Activated CD8-positive, alpha-beta memory T cell treated with anti-CD3 and anti-CD28 coated beads, Interleukin-2, amount 10 ng/mL, durations not matched to agents 7 days and 5 days (primary cell): ENCODE measurements around the gene TRMT10C. TPM values are rescaled to one million over a fixed set of nuclear protein-coding genes. Genes with fewer than 3 reads are reported as not detected.
"Not testable (repeated sequence)": the region's sequence is repeated elsewhere in the genome, so short reads cannot be mapped to it uniquely, and the experiment has no call there.

Source experiments
- ATAC-seq: fragments of 150-1000 bp; cut with Tn5 transposase; one replicate; pipeline ENCODE4 v1.10.0; 2021; ENCODE audit warnings: moderate library complexity
- CTCF ChIA-PET: fragments of 350-600 bp; sonication (Branson Sonifier 250); formaldehyde crosslinking; loops from one replicate; lab custom pipeline; 2021; ENCODE audit warnings: antibody characterized with exemption; lab: Charles Lee
- DNase-seq: peaks from one replicate; pipeline ENCODE4 v3.0.0-alpha.2; 2020
- H3K27ac Mint-ChIP-seq: one replicate; pipeline ENCODE4 v1.8.0; 2021; ENCODE audit warnings: mild to moderate bottlenecking, mixed read lengths
- H3K27me3 Mint-ChIP-seq: one replicate; pipeline ENCODE4 v1.8.0; 2021; ENCODE audit warnings: mixed read lengths
- H3K36me3 Mint-ChIP-seq: one replicate; pipeline ENCODE4 v1.8.0; 2021; ENCODE audit warnings: mild to moderate bottlenecking, mixed read lengths
- H3K4me1 Mint-ChIP-seq: one replicate; pipeline ENCODE4 v1.8.0; 2021; ENCODE audit warnings: mixed read lengths
- H3K4me3 Mint-ChIP-seq: one replicate; pipeline ENCODE4 v1.8.0; 2021; ENCODE audit warnings: mild to moderate bottlenecking, moderate library complexity, mixed read lengths
- H3K9me3 Mint-ChIP-seq: one replicate; pipeline ENCODE4 v1.8.0; 2022; ENCODE audit warnings: low read depth, mixed read lengths
- total RNA-seq, 2 experiments: library from RNA; stranded (reverse); gene quantifications; one replicate each; pipeline ENCODE4 v1.2.3, GENCODE V29; 2021

The TRMT10C gene
- total RNA-seq, 2 experiments from 2014 or later, result 24.1 to 32.9 TPM

GRCh38 chr3:101531473-101532086, 30.1 kb upstream of the TRMT10C start:
- H3K27me3 Mint-ChIP-seq, result no peaks in the 10 kb centered on the region
- CTCF ChIA-PET, result no interaction called here
- no peak overlapping the region for H3K4me3 Mint-ChIP-seq
- H3K27ac Mint-ChIP-seq, result no peak overlapping the region
- DNase-seq, result no peak
- H3K9me3 Mint-ChIP-seq, result peaks cover 4% of the 10 kb centered on the region
- H3K36me3 Mint-ChIP-seq, result peaks cover 11% of the 10 kb centered on the region
- peaks cover 20% of the 10 kb centered on the region for H3K4me1 Mint-ChIP-seq
- ATAC-seq, result no peak

GRCh38 chr3:101532783-101533602, 28.7 kb upstream of the TRMT10C start:
- Mint-ChIP-seq H3K27me3 (no peaks in the 10 kb centered on the region), H3K9me3 (peaks cover 4% of the 10 kb centered on the region), H3K36me3 (peaks cover 7% of the 10 kb centered on the region), H3K27ac (no peak overlapping the region), H3K4me1 (peaks cover 20% of the 10 kb centered on the region), H3K4me3 (no peak overlapping the region)
- DNase-seq, result no peak
- CTCF ChIA-PET, result no interaction called here
- ATAC-seq, result no peak

- no peak for DNase-seq
- H3K27me3 Mint-ChIP-seq, result no peaks in the 10 kb centered on the region
- H3K4me3 Mint-ChIP-seq, result no peak overlapping the region
- H3K4me1 Mint-ChIP-seq, result peaks cover 20% of the 10 kb centered on the region
- CTCF ChIA-PET, result no interaction called here
- no peak overlapping the region for H3K27ac Mint-ChIP-seq
- H3K36me3 Mint-ChIP-seq, result peaks cover 7% of the 10 kb centered on the region
- peaks cover 4% of the 10 kb centered on the region for H3K9me3 Mint-ChIP-seq
- no peak for ATAC-seq
Measured at GRCh38 chr3:101533603-101533968, 28.1 kb upstream of the TRMT10C start.

GRCh38 chr3:101535221-101535620, 26.4 kb upstream of the TRMT10C start:
- DNase-seq (no peak), ATAC-seq (no peak)
- CTCF ChIA-PET, result interaction anchor here (0.7 to 1.3 kb wide), 3 partner anchors 13 to 38 kb away, joined by 3 to 4 read pairs (median 3); no protein-coding TSS in a partner anchor
- H3K27me3 Mint-ChIP-seq, result peaks cover 9% of the 10 kb centered on the region
- H3K4me1 Mint-ChIP-seq, result peaks cover 20% of the 10 kb centered on the region
- H3K4me3 Mint-ChIP-seq, result no peak overlapping the region
- no peaks in the 10 kb centered on the region for H3K9me3 Mint-ChIP-seq
- H3K27ac Mint-ChIP-seq, result no peak overlapping the region
- peaks cover 4% of the 10 kb centered on the region for H3K36me3 Mint-ChIP-seq

- Mint-ChIP-seq H3K27me3 (peaks cover 9% of the 10 kb centered on the region), H3K4me1 (peaks cover 12% of the 10 kb centered on the region), H3K4me3 (no peak overlapping the region), H3K36me3 (peaks cover 4% of the 10 kb centered on the region), H3K27ac (no peak overlapping the region), H3K9me3 (no peaks in the 10 kb centered on the region)
- no peak for DNase-seq
- CTCF ChIA-PET, result interaction anchor here (1.2 kb wide), 1 partner anchor 28 kb away, joined by 4 read pairs; no protein-coding TSS in a partner anchor
- ATAC-seq, result no peak
Measured at GRCh38 chr3:101536266-101536665, 25.4 kb upstream of the TRMT10C start.

- H3K4me1 Mint-ChIP-seq, H3K9me3 Mint-ChIP-seq, H3K27me3 Mint-ChIP-seq, H3K36me3 Mint-ChIP-seq, DNase-seq, H3K4me3 Mint-ChIP-seq, ATAC-seq, H3K27ac Mint-ChIP-seq: not testable (repeated sequence)
- CTCF ChIA-PET, result interaction anchor here (1.2 kb wide), 1 partner anchor 29 kb away, joined by 4 read pairs; no protein-coding TSS in a partner anchor
Measured at GRCh38 chr3:101536955-101537354, 24.7 kb upstream of the TRMT10C start.

- Mint-ChIP-seq H3K36me3 (peaks cover 8% of the 10 kb centered on the region), H3K27me3 (peaks cover 9% of the 10 kb centered on the region), H3K27ac (peak overlapping the region; percentile 82), H3K4me3 (no peak overlapping the region), H3K4me1 (peaks cover 27% of the 10 kb centered on the region), H3K9me3 (no peaks in the 10 kb centered on the region)
- DNase-seq (no peak), ATAC-seq (peak; percentile 84)
- CTCF ChIA-PET, result interaction anchor here (1.3 to 1.9 kb wide), 3 partner anchors 18 to 31 kb away, joined by 3 to 16 read pairs (median 5); partner anchors contain the start of genes PCNP and TRMT10C
Measured at GRCh38 chr3:101542957-101543356, 18.7 kb upstream of the TRMT10C start.

GRCh38 chr3:101544161-101544850, 17.4 kb upstream of the TRMT10C start:
- Mint-ChIP-seq H3K27me3 (peaks cover 4% of the 10 kb centered on the region), H3K27ac (peak overlapping the region; percentile 60), H3K9me3 (no peaks in the 10 kb centered on the region), H3K36me3 (peaks cover 6% of the 10 kb centered on the region), H3K4me3 (no peak overlapping the region), H3K4me1 (peaks cover 27% of the 10 kb centered on the region)
- DNase-seq (no peak), ATAC-seq (peak; percentile 60)
- CTCF ChIA-PET, result interaction anchor here (0.9 to 1.5 kb wide), 3 partner anchors 17 to 29 kb away, joined by 3 to 5 read pairs (median 3); partner anchors contain the start of genes PCNP and TRMT10C

GRCh38 chr3:101548527-101549105, 13.1 kb upstream of the TRMT10C start:
- Mint-ChIP-seq H3K36me3 (no peaks in the 10 kb centered on the region), H3K27ac (no peak overlapping the region), H3K9me3 (no peaks in the 10 kb centered on the region), H3K4me3 (no peak overlapping the region), H3K4me1 (peaks cover 9% of the 10 kb centered on the region), H3K27me3 (no peaks in the 10 kb centered on the region)
- no peak for DNase-seq
- ATAC-seq, result no peak
- CTCF ChIA-PET, result no interaction called here

- DNase-seq, result no peak
- Mint-ChIP-seq H3K36me3 (no peaks in the 10 kb centered on the region), H3K9me3 (no peaks in the 10 kb centered on the region), H3K4me1 (peaks cover under 1% of the 10 kb centered on the region), H3K4me3 (no peak overlapping the region), H3K27me3 (no peaks in the 10 kb centered on the region), H3K27ac (no peak overlapping the region)
- ATAC-seq, result no peak
- CTCF ChIA-PET, result interaction anchor here (0.8 kb wide), 1 partner anchor 23 kb away, joined by 3 read pairs; no protein-coding TSS in a partner anchor
Measured at GRCh38 chr3:101549473-101549872, 12.2 kb upstream of the TRMT10C start.

GRCh38 chr3:101551359-101552081, 10.1 kb upstream of the TRMT10C start:
- H3K27ac Mint-ChIP-seq, H3K36me3 Mint-ChIP-seq, H3K9me3 Mint-ChIP-seq, CTCF ChIA-PET, DNase-seq, H3K4me3 Mint-ChIP-seq, ATAC-seq, H3K4me1 Mint-ChIP-seq: not testable (repeated sequence)
- peaks cover 11% of the 10 kb centered on the region for H3K27me3 Mint-ChIP-seq

- H3K9me3 Mint-ChIP-seq, DNase-seq, H3K36me3 Mint-ChIP-seq, ATAC-seq, H3K4me3 Mint-ChIP-seq, H3K4me1 Mint-ChIP-seq, H3K27ac Mint-ChIP-seq: not testable (repeated sequence)
- CTCF ChIA-PET, result interaction anchor here (0.8 kb wide), 1 partner anchor 20 kb away, joined by 3 read pairs; the partner anchor contains the start of gene PCNP
- peaks cover 16% of the 10 kb centered on the region for H3K27me3 Mint-ChIP-seq
Measured at GRCh38 chr3:101553381-101553780, 8.3 kb upstream of the TRMT10C start.
